ENCODE data around the gene TTBK2.

DNA sequence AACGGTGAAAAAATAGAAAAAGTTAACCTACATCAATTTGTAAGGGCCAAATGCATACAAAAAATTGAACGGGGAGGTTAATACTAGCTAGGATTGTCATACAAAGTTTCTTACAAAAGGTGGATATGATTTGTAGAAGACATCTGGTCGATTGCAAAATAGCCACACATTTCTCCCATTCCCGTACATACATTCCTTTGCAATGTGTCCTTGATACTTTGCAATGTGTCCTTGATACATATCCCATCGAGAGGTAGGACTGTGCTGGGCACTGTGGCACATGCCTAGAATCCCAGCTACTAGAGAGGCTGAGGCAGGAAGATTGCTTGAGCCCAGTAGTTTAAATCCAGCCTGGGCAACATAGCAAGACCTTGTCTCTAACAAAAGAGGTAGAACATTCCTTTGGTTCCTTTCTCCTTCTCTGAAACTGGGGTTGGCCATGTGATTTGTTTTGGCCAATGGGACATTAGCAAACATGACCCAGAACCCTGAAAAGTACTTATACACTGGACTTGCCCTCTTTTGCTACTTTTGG is 9.5 kb downstream of the TTBK2 start:
- TF ChIP-seq REST (IDR thresholded peaks at IDR 0.05; ENCODE audit: low read depth, low read length) = no peak
- TF ChIP-seq CTCF (IDR thresholded peaks at IDR 0.05 in 2 of 3, conservative IDR thresholded peaks at IDR 0.05 in 1 of 3; ENCODE audit: control insufficient read depth in 2 of 3, extremely low read depth in 1 of 3, insufficient read depth in 1 of 3, low read depth in 3 of 3, low read length in 3 of 3) = no peak
- TF ChIP-seq ATF7 (IDR thresholded peaks at IDR 0.05; ENCODE audit: low read depth) = no peak
- TF ChIP-seq ZNF274 (IDR thresholded peaks at IDR 0.05; ENCODE audit: insufficient read depth, insufficient read length) = no peak
- no peak for TF ChIP-seq MXI1 (IDR thresholded peaks at IDR 0.05; ENCODE audit: low read depth, low read length)
- no peak for TF ChIP-seq JUND (IDR thresholded peaks at IDR 0.05; ENCODE audit: low read depth, low read length)
- TF ChIP-seq RCOR1 (conservative IDR thresholded peaks at IDR 0.05; ENCODE audit: low read depth, low read length) = no peak
- TF ChIP-seq EP300 (IDR thresholded peaks at IDR 0.05; ENCODE audit: borderline replicate concordance in 1 of 2, control insufficient read depth in 1 of 2, low read depth in 2 of 2, low read length in 2 of 2) = no peak
- no peak for TF ChIP-seq SIN3A (IDR thresholded peaks at IDR 0.05; ENCODE audit: low read depth, low read length)
- TF ChIP-seq E2F8 (IDR thresholded peaks at IDR 0.05; ENCODE audit: low read depth, partially characterized antibody) = no peak
- TF ChIP-seq SP1 (IDR thresholded peaks at IDR 0.05; ENCODE audit: low read depth, low read length) = no peak
